ENCODE data around the gene LIPF. TPM values are rescaled to one million over a fixed set of nuclear protein-coding genes. Genes with fewer than 3 reads are reported as not detected.

Gene LIPF
- total RNA-seq (2016; rRNA removed; fragmentation: Illumina TruSeq; extraction: Trizol): not detected in 2 replicates
- total RNA-seq (2016; cell fraction: cytosol; rRNA removed; fragmentation: Illumina TruSeq; extraction: Trizol; ENCODE audit: low read depth): not detected in 2 replicates
- not detected in 2 replicates for total RNA-seq (2016; cell fraction: insoluble cytoplasmic fraction; rRNA removed; fragmentation: Illumina TruSeq; extraction: Trizol)
- not detected in 2 replicates for total RNA-seq (2016; cell fraction: membrane; rRNA removed; fragmentation: Illumina TruSeq; extraction: Trizol)
- total RNA-seq (2016; cell fraction: nucleus; rRNA removed; fragmentation: Illumina TruSeq; extraction: Trizol): not detected in 2 replicates
- polyA plus RNA-seq (2011; rRNA removed): not detected in 2 replicates
- polyA plus RNA-seq (2011; cell fraction: cytosol; rRNA removed): not detected in 2 replicates
- not detected in 2 replicates for polyA plus RNA-seq (2011; cell fraction: nucleus; rRNA removed)
- not detected in 2 replicates for polyA plus RNA-seq (2012)
- not detected in 2 replicates for polyA plus RNA-seq (2016; cell fraction: cytosol; fragmentation: Illumina TruSeq; extraction: Trizol; ENCODE audit: low read depth)
- not detected in 2 replicates for polyA plus RNA-seq (2016; cell fraction: insoluble cytoplasmic fraction; fragmentation: Illumina TruSeq; extraction: Trizol; ENCODE audit: low read depth)
- polyA plus RNA-seq (2016; cell fraction: membrane; fragmentation: Illumina TruSeq; extraction: Trizol; ENCODE audit: low read depth): not detected in 2 replicates
- polyA plus RNA-seq (2016; cell fraction: nucleus; fragmentation: Illumina TruSeq; extraction: Trizol; ENCODE audit: insufficient read depth, low read depth): not detected in 2 replicates
- not detected in 2 replicates for polyA minus RNA-seq (2011; rRNA and poly(A)+ RNA removed; ENCODE audit: low replicate concordance)
- polyA minus RNA-seq (2011; cell fraction: cytosol; rRNA and poly(A)+ RNA removed): not detected in 2 replicates
- not detected in 2 replicates for polyA minus RNA-seq (2011; cell fraction: nucleus; rRNA and poly(A)+ RNA removed)
- not detected for Bru-seq, nascent RNA
- not detected for BruChase-seq, experiment 1, labeled RNA remaining after a 6-hour chase
- BruChase-seq, experiment 2, labeled RNA remaining after a 2-hour chase: not detected
- long read RNA-seq, experiment 1: 0 reads
- long read RNA-seq, experiment 2: 0 reads

GRCh38 chr10:88664142-88664541, at the start of gene LIPF:
LIPF (plus strand) TSS chr10:88664442; CDS start chr10:88667298, 2,856 bp downstream.
- H3K4me3 ChIP-seq (replicated peaks in 1 of 3; ENCODE audit: insufficient read depth in 1 of 3, low read depth in 2 of 3, low read length in 3 of 3): no peak within 1 kb of the TSS
- ChIA-PET POLR2A (no interaction called here), CTCF (ENCODE audit: low intra/inter-chr PET ratio, low total read pairs) (no interaction called here)
- no peaks in the 10 kb centered on the region for H3K4me1 ChIP-seq (ENCODE audit: insufficient read depth, low read length)
- no TSS peak for BruUV-seq (replicated peaks)
- H3K27ac ChIP-seq (ENCODE audit: extremely low read length, insufficient read depth, low read length): no peak within 1 kb of the TSS
- H3K9ac ChIP-seq (ENCODE audit: insufficient read depth, low read depth, low read length): no peak within 1 kb of the TSS
- 2% methylated on average over 1 of the region's 1 CpG for WGBS (ENCODE audit: low lambda C conversion rate)
- H3K4me2 ChIP-seq (ENCODE audit: low read depth, low read length): no peak within 1 kb of the TSS
- DNase-seq (ENCODE audit: low spot score) (no peak), ATAC-seq (no peak), FAIRE-seq (no peak)
- no peaks in the 10 kb centered on the region for H3K36me3 ChIP-seq (replicated peaks in 1 of 2; ENCODE audit: control insufficient read depth in 1 of 2, insufficient read depth in 2 of 2, low read length in 2 of 2)
- no peaks in the 10 kb centered on the region for H3K9me3 ChIP-seq (ENCODE audit: low read length)
- no peaks in the 10 kb centered on the region for H3K79me2 ChIP-seq (ENCODE audit: insufficient read depth, low read length)
- intact Hi-C loops (cut with micrococcal nuclease; ENCODE audit: unreplicated experiment): no loop called here
- H2AFZ ChIP-seq (ENCODE audit: low read length): no peak within 1 kb of the TSS
- no peaks in the 10 kb centered on the region for H4K20me1 ChIP-seq (ENCODE audit: insufficient read depth, low read length)
- in situ Hi-C loops (cut with HindIII; ENCODE audit: extremely low pct_ligation_motif_present, low pct_unique_long_range_greater_than_20kb): no loop called here
- no peaks in the 10 kb centered on the region for H3K27me3 ChIP-seq (ENCODE audit: control insufficient read depth in 1 of 2, insufficient read depth in 2 of 2, low read length in 2 of 2)
- TF ChIP-seq ZNF12 (CRISPR knock-in tag; IDR thresholded peaks at IDR 0.05): no peak
- no peak for TF ChIP-seq ZNF740 (CRISPR knock-in tag; IDR thresholded peaks at IDR 0.05)
- no peak for TF ChIP-seq HNF4G (IDR thresholded peaks at IDR 0.05; ENCODE audit: borderline replicate concordance, low read depth, low read length)
- TF ChIP-seq HNF4G (CRISPR knock-in tag; IDR thresholded peaks at IDR 0.05; ENCODE audit: borderline replicate concordance, low read depth): no peak
- no peak for TF ChIP-seq ZNF781 (CRISPR knock-in tag; IDR thresholded peaks at IDR 0.05; ENCODE audit: borderline replicate concordance, not compliant biosample characterization)
- no peak for TF ChIP-seq NFIC (IDR thresholded peaks at IDR 0.05; ENCODE audit: low read length)
- TF ChIP-seq POLR2A (IDR thresholded peaks at IDR 0.05; ENCODE audit: insufficient read depth in 1 of 2, low read depth in 2 of 2, low read length in 2 of 2): no peak
- no peak for TF ChIP-seq SMAD9 (CRISPR knock-in tag; IDR thresholded peaks at IDR 0.05)
- no peak for TF ChIP-seq FOSL2 (CRISPR knock-in tag; IDR thresholded peaks at IDR 0.05)
- TF ChIP-seq JUN (CRISPR knock-in tag; IDR thresholded peaks at IDR 0.05): no peak
- TF ChIP-seq ZNF746 (CRISPR knock-in tag; IDR thresholded peaks at IDR 0.05): no peak
- TF ChIP-seq GPBP1L1 (CRISPR knock-in tag; IDR thresholded peaks at IDR 0.05): no peak
- TF ChIP-seq ZNF780A (CRISPR knock-in tag; IDR thresholded peaks at IDR 0.05): no peak
- no peak for TF ChIP-seq ZBTB8A (CRISPR knock-in tag; IDR thresholded peaks at IDR 0.05; ENCODE audit: borderline replicate concordance, low read depth)
- no peak for TF ChIP-seq PATZ1 (CRISPR knock-in tag; IDR thresholded peaks at IDR 0.05)

All from HepG2 (cell line).